ENCODE measurements around the gene HOXA4.

DNA sequence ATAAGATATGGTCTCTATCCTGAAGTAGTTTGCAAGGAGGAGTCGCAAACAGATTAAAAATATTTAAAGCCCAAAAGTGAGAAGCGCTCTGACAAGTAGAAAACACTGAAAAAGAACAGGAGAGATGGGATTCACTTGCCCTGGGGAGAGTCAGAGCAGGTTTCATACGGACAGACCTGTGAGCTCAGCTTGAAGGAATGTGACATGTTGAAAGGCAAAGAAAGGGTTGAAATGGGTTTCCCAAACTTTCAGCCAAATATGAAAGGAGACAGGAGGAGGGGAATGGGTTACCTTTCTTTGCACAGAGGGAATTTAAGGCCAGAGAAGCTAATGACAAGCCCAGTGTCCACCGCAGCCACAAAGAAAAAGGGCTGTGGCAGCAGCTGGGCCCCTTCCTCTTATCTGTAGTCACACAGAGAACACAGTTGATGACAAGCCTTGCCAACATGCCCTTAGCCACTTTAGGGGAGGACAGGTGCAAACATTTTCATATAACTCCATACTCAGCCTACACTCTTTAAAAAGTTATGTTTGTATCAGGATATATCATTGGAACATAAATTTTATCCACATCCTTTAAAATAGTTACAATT, 49.6 kb downstream of the HOXA4 start:
- TF ChIP-seq, protein P1, sequence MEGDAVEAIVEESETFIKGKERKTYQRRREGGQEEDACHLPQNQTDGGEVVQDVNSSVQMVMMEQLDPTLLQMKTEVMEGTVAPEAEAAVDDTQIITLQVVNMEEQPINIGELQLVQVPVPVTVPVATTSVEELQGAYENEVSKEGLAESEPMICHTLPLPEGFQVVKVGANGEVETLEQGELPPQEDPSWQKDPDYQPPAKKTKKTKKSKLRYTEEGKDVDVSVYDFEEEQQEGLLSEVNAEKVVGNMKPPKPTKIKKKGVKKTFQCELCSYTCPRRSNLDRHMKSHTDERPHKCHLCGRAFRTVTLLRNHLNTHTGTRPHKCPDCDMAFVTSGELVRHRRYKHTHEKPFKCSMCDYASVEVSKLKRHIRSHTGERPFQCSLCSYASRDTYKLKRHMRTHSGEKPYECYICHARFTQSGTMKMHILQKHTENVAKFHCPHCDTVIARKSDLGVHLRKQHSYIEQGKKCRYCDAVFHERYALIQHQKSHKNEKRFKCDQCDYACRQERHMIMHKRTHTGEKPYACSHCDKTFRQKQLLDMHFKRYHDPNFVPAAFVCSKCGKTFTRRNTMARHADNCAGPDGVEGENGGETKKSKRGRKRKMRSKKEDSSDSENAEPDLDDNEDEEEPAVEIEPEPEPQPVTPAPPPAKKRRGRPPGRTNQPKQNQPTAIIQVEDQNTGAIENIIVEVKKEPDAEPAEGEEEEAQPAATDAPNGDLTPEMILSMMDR (conservative IDR thresholded peaks at IDR 0.05), result no peak
- TF ChIP-seq ZFX (IDR thresholded peaks at IDR 0.05), result no peak
